HG03575 (cell line): ENCODE measurements around the gene ZNF267.
"Not testable (repeated sequence)": the region's sequence is repeated elsewhere in the genome, so short reads cannot be mapped to it uniquely, and the experiment has no call there.

Source experiments
- ATAC-seq: cut with Tn5 transposase; IDR thresholded peaks from one replicate; pipeline ENCODE4 v1.9.1; 2021; ENCODE audit not compliant: unreplicated experiment, insufficient number of reproducible peaks, low FRiP score; ENCODE audit errors: extremely low read depth

Gene ZNF267

GRCh38 chr16:31876951-31877828 is 3.6 kb downstream of the ZNF267 start:
- ATAC-seq = peak; percentile 63

- ATAC-seq = no peak
Measured at GRCh38 chr16:31877876-31878642, 4.5 kb downstream of the ZNF267 start.

- no peak for ATAC-seq
Measured at GRCh38 chr16:31879937-31880321, 6.3 kb downstream of the ZNF267 start.

GRCh38 chr16:31880322-31880979 is 6.8 kb downstream of the ZNF267 start:
- no peak for ATAC-seq

GRCh38 chr16:31886227-31886626 is 12.6 kb downstream of the ZNF267 start:
- ATAC-seq = no peak

- no peak for ATAC-seq
Measured at GRCh38 chr16:31888735-31889134, 15.1 kb downstream of the ZNF267 start.

GRCh38 chr16:31892111-31892510 is 18.5 kb downstream of the ZNF267 start:
- not testable (repeated sequence) for ATAC-seq

GRCh38 chr16:31893824-31894223 is 20.2 kb downstream of the ZNF267 start:
- ATAC-seq = no peak

GRCh38 chr16:31897283-31897682 is 23.7 kb downstream of the ZNF267 start:
- ATAC-seq = no peak

- no peak for ATAC-seq
Measured at GRCh38 chr16:31899505-31899904, 25.9 kb downstream of the ZNF267 start.

GRCh38 chr16:31904571-31904970 is 31.0 kb downstream of the ZNF267 start:
- not testable (repeated sequence) for ATAC-seq

GRCh38 chr16:31913668-31914067 is 40.1 kb downstream of the ZNF267 start:
- no peak for ATAC-seq

- ATAC-seq = no peak
Measured at GRCh38 chr16:31916056-31916488, 42.5 kb downstream of the ZNF267 start.

- no peak for ATAC-seq
Measured at GRCh38 chr16:31920373-31920772, 46.8 kb downstream of the ZNF267 start.

GRCh38 chr16:31951806-31952205 is 78.2 kb downstream of the ZNF267 start:
- ATAC-seq = not testable (repeated sequence)

GRCh38 chr16:31952206-31952605 is 78.6 kb downstream of the ZNF267 start:
- not testable (repeated sequence) for ATAC-seq

- not testable (repeated sequence) for ATAC-seq
Measured at GRCh38 chr16:31956221-31956620, 82.6 kb downstream of the ZNF267 start.

GRCh38 chr16:31960186-31960910 is 86.7 kb downstream of the ZNF267 start:
- ATAC-seq = not testable (repeated sequence)
